OCI-LY7 (cell line): ENCODE measurements around the gene PDZD2. TPM values are rescaled to one million over a fixed set of nuclear protein-coding genes. Genes with fewer than 3 reads are reported as not detected.

ENCODE experiments used
- BruUV-seq: library from RNA; stranded (reverse); fragments of 400-500 nt; replicated peaks from 2 replicates; lab custom pipeline; 2021; lab: Mats Ljungman, UMichigan
- CTCF ChIA-PET: fragments of 300-600 bp; sonication (Branson Sonifier 250); formaldehyde crosslinking; loops from one replicate; lab custom pipeline; 2022; ENCODE audit warnings: antibody characterized with exemption; ENCODE audit not compliant: unreplicated experiment; lab: Charles Lee
- POLR2A ChIA-PET: fragments of 300-600 bp; sonication (Branson Sonifier 250); formaldehyde crosslinking; loops from one replicate; lab custom pipeline; 2022; ENCODE audit warnings: antibody characterized with exemption; lab: Charles Lee
- DNase-seq: peaks from one replicate; pipeline ENCODE4 v3.0.0-alpha.2; 2015; ENCODE audit warnings: low spot score
- H2AFZ ChIP-seq: fragments of 200-600 bp; sonication (generic), shearing (Covaris generic); 2 replicates; pipeline ENCODE4 v1.6.1; 2014; ENCODE audit warnings: mild to moderate bottlenecking, antibody characterized with exemption, low read length, moderate library complexity
- H3K27ac ChIP-seq: fragments of 200-600 bp; sonication (generic); 2 replicates; pipeline ENCODE4 v1.5.1; 2014; ENCODE audit warnings: mixed run types, low read depth, mild to moderate bottlenecking, moderate library complexity, low read length, inconsistent platforms; ENCODE audit not compliant: poor library complexity, severe bottlenecking
- H3K36me3 ChIP-seq: fragments of 200-600 bp; sonication (generic); 2 replicates; pipeline ENCODE4 v1.6.1; 2014; ENCODE audit warnings: mild to moderate bottlenecking, antibody characterized with exemption, low read length, moderate library complexity, mixed read lengths; ENCODE audit not compliant: insufficient read depth
- H3K4me1 ChIP-seq: fragments of 200-600 bp; sonication (generic); 2 replicates; pipeline ENCODE4 v1.5.1; 2014; ENCODE audit warnings: mild to moderate bottlenecking, low read length; ENCODE audit not compliant: insufficient read depth, poor library complexity, severe bottlenecking
- H3K4me2 ChIP-seq: fragments of 200-600 bp; sonication (generic); 2 replicates; pipeline ENCODE4 v1.6.1; 2014; ENCODE audit warnings: mild to moderate bottlenecking, low read length
- H3K4me3 ChIP-seq: fragments of 200-600 bp; sonication (generic); 2 replicates; pipeline ENCODE4 v1.5.1; 2014; ENCODE audit warnings: mild to moderate bottlenecking, low read depth, low read length; ENCODE audit not compliant: poor library complexity, severe bottlenecking
- H3K79me2 ChIP-seq: fragments of 200-600 bp; sonication (generic); 2 replicates; pipeline ENCODE4 v1.6.1; 2016; ENCODE audit warnings: low read depth, mild to moderate bottlenecking, low read length, moderate library complexity, mixed read lengths; ENCODE audit not compliant: insufficient read depth
- H3K9me2 ChIP-seq: fragments of 200-600 bp; sonication (generic); 2 replicates; pipeline ENCODE4 v1.6.1; 2016; ENCODE audit warnings: mild to moderate bottlenecking, low read length, mixed read lengths; ENCODE audit not compliant: insufficient read depth
- H3K9me3 ChIP-seq: fragments of 200-600 bp; sonication (generic); 2 replicates; pipeline ENCODE4 v1.6.1; 2014; ENCODE audit warnings: mild to moderate bottlenecking, mixed run types, low read length, mixed read lengths
- H4K20me1 ChIP-seq: fragments of 200-600 bp; sonication (generic); 2 replicates; pipeline ENCODE4 v1.6.1; 2014; ENCODE audit warnings: mild to moderate bottlenecking, antibody characterized with exemption, low read length, moderate library complexity, mixed read lengths; ENCODE audit not compliant: insufficient read depth
- CTCF ChIP-seq: fragments of 200-600 bp; sonication (generic); conservative IDR thresholded peaks from 2 replicates; pipeline ENCODE4 v1.5.1; 2014; ENCODE audit warnings: mild to moderate bottlenecking, antibody characterized with exemption, low read length, moderate library complexity, mixed read lengths
- EZH2phosphoT487 ChIP-seq: fragments of 200-600 bp; sonication (generic); IDR thresholded peaks from 2 replicates; pipeline ENCODE4 v1.6.1; 2018; ENCODE audit warnings: low read depth, borderline replicate concordance, mild to moderate bottlenecking, mixed run types, antibody characterized with exemption, low read length, moderate library complexity, mixed read lengths
- intact Hi-C: fragments of 100-400 bp; cut with micrococcal nuclease; formaldehyde crosslinking; loops from one replicate; pipeline ENCODE4 v1.10.0; 2022; ENCODE audit not compliant: unreplicated experiment
- total RNA-seq, 2 experiments: library from RNA; depleted of rRNA in 1 of 2; stranded (reverse); fragments of >200 nt in 1 of 2; shearing (Covaris generic) in 1 of 2; gene quantifications; 2 replicates each; pipeline ENCODE4 v1.2.3, GENCODE V29; 2014 to 2022

The PDZD2 gene
- total RNA-seq, 2 experiments from 2014 or later, result 8.6 to 10.6 TPM

GRCh38 chr5:32082701-32083100, 443.8 kb downstream of the PDZD2 start:
- Histone ChIP-seq H3K36me3 (0 out of 2 replicates have a peak, but pooled peaks cover 4% of the 10 kb centered on the region), H3K4me1 (no peaks in the 10 kb centered on the region), H3K27ac (no peak overlapping the region), H3K9me2 (no peaks in the 10 kb centered on the region), H2AFZ (no peak overlapping the region), H3K9me3 (no peaks in the 10 kb centered on the region), H3K4me2 (no peak overlapping the region), H3K79me2 (no peaks in the 10 kb centered on the region), H3K4me3 (no peak overlapping the region), H4K20me1 (no peaks in the 10 kb centered on the region)
- ChIA-PET POLR2A (no interaction called here), CTCF (no interaction called here)
- intact Hi-C loops, result no loop called here
- DNase-seq, result no peak
- TF ChIP-seq CTCF, result no peak
- TF ChIP-seq EZH2phosphoT487, result no peak
- BruUV-seq, result no TSS peak

GRCh38 chr5:32083981-32084430, 445.1 kb downstream of the PDZD2 start:
- no peak for DNase-seq
- Histone ChIP-seq H3K4me3 (no peak overlapping the region), H3K9me2 (no peaks in the 10 kb centered on the region), H3K4me1 (no peaks in the 10 kb centered on the region), H4K20me1 (no peaks in the 10 kb centered on the region), H3K79me2 (no peaks in the 10 kb centered on the region), H3K9me3 (no peaks in the 10 kb centered on the region), H3K4me2 (no peak overlapping the region), H2AFZ (no peak overlapping the region), H3K36me3 (0 out of 2 replicates have a peak, but pooled peaks cover 4% of the 10 kb centered on the region), H3K27ac (no peak overlapping the region)
- intact Hi-C loops, result no loop called here
- TF ChIP-seq CTCF, result no peak
- ChIA-PET POLR2A (interaction anchor here (0.5 kb wide), 1 partner anchor 9 kb away, joined by 3 read pairs; no protein-coding TSS in a partner anchor), CTCF (interaction anchor here (1.0 kb wide), 1 partner anchor 9 kb away, joined by 5 read pairs; no protein-coding TSS in a partner anchor)
- no TSS peak for BruUV-seq
